OCI-LY1 (cell line): Measurements from ENCODE around the gene PRR11.
"Not testable (repeated sequence)": the region's sequence is repeated elsewhere in the genome, so short reads cannot be mapped to it uniquely, and the experiment has no call there.

Experiments used
- H2AFZ ChIP-seq: fragments of 200-600 bp; sonication (generic), shearing (Covaris generic); 2 replicates; pipeline ENCODE4 v1.6.0; 2014; ENCODE audit warnings: antibody characterized with exemption, mild to moderate bottlenecking, low read length
- H3F3A ChIP-seq: fragments of 200-600 bp; sonication (generic), shearing (Covaris generic); 2 replicates; pipeline ENCODE4 v1.6.0; 2014; ENCODE audit warnings: mild to moderate bottlenecking, antibody characterized with exemption, low read length, moderate library complexity; ENCODE audit not compliant: insufficient read depth
- H3K27ac ChIP-seq: fragments of 200-600 bp; sonication (generic); 2 replicates; pipeline ENCODE4 v1.5.1; 2014; ENCODE audit warnings: low read length, mixed run types, mild to moderate bottlenecking, low read depth; ENCODE audit not compliant: poor library complexity, severe bottlenecking
- H3K27me3 ChIP-seq: fragments of 200-600 bp; sonication (generic); 2 replicates; pipeline ENCODE4 v1.6.0; 2014; ENCODE audit warnings: antibody characterized with exemption, mild to moderate bottlenecking, low read length, moderate library complexity; ENCODE audit not compliant: insufficient read depth
- H3K36me3 ChIP-seq: fragments of 200-600 bp; sonication (generic); 2 replicates; pipeline ENCODE4 v1.6.1; 2014; ENCODE audit warnings: mild to moderate bottlenecking, antibody characterized with exemption, low read length, moderate library complexity, mixed read lengths; ENCODE audit not compliant: insufficient read depth
- H3K4me1 ChIP-seq: fragments of 200-600 bp; sonication (generic); 2 replicates; pipeline ENCODE4 v1.5.1; 2014; ENCODE audit warnings: mild to moderate bottlenecking, low read length, moderate library complexity; ENCODE audit not compliant: insufficient read depth, severe bottlenecking
- H3K4me2 ChIP-seq: fragments of 200-600 bp; sonication (generic), shearing (Covaris generic); 2 replicates; pipeline ENCODE4 v1.6.1; 2014; ENCODE audit warnings: low read length
- H3K4me3 ChIP-seq: fragments of 200-600 bp; sonication (generic); 2 replicates; pipeline ENCODE4 v1.5.1; 2014; ENCODE audit warnings: low read length, low read depth, mild to moderate bottlenecking, mixed read lengths; ENCODE audit not compliant: poor library complexity, severe bottlenecking
- H3K79me2 ChIP-seq: fragments of 200-600 bp; shearing (Covaris generic); 2 replicates; pipeline ENCODE4 v1.6.1; 2016; ENCODE audit warnings: mixed run types, low read length, mixed read lengths; ENCODE audit not compliant: insufficient read depth
- H3K9ac ChIP-seq: fragments of 200-600 bp; sonication (generic), shearing (Covaris generic); 2 replicates; pipeline ENCODE4 v1.6.1; 2014; ENCODE audit warnings: mild to moderate bottlenecking, low read length, mixed read lengths
- H3K9me2 ChIP-seq: fragments of 200-600 bp; sonication (generic), shearing (Covaris generic); 2 replicates; pipeline ENCODE4 v1.6.1; 2014; ENCODE audit warnings: low read depth, mild to moderate bottlenecking, low read length, mixed read lengths
- H3K9me3 ChIP-seq: fragments of 200-600 bp; shearing (Covaris generic); 2 replicates; pipeline ENCODE4 v1.6.1; 2014; ENCODE audit warnings: low read length, mixed read lengths
- H4K20me1 ChIP-seq: fragments of 200-600 bp; sonication (generic), shearing (Covaris generic); 2 replicates; pipeline ENCODE4 v1.6.0; 2016; ENCODE audit warnings: mild to moderate bottlenecking, low read length; ENCODE audit not compliant: insufficient read depth
- CTCF ChIP-seq: fragments of 200-600 bp; sonication (generic), shearing (Covaris generic); IDR thresholded peaks from 2 replicates; pipeline ENCODE4 v1.5.1; 2017; ENCODE audit warnings: mild to moderate bottlenecking, antibody characterized with exemption, low read length, moderate library complexity, mixed read lengths
- EZH2 ChIP-seq: fragments of 200-600 bp; sonication (generic), shearing (Covaris generic); IDR thresholded peaks from 2 replicates; pipeline ENCODE4 v1.8.0; 2017; ENCODE audit warnings: borderline replicate concordance, mixed run types, mild to moderate bottlenecking, antibody characterized with exemption, low read length, moderate library complexity, mixed read lengths

Gene PRR11

GRCh38 chr17:59131131-59131530, 24.4 kb upstream of the PRR11 start:
- Histone ChIP-seq H4K20me1 (no peaks in the 10 kb centered on the region), H3F3A (no peaks in the 10 kb centered on the region), H2AFZ (no peak overlapping the region), H3K9me2 (no peaks in the 10 kb centered on the region), H3K36me3 (peaks cover 38% of the 10 kb centered on the region), H3K27ac (no peak overlapping the region), H3K79me2 (peaks cover 54% of the 10 kb centered on the region), H3K9ac (no peak overlapping the region), H3K9me3 (no peaks in the 10 kb centered on the region), H3K4me2 (no peak overlapping the region), H3K27me3 (no peaks in the 10 kb centered on the region), H3K4me1 (no peaks in the 10 kb centered on the region), H3K4me3 (no peak overlapping the region)
- TF ChIP-seq CTCF = no peak
- no peak for TF ChIP-seq EZH2

- not testable (repeated sequence) for H3K4me3 ChIP-seq, H3K9me3 ChIP-seq, H3K9me2 ChIP-seq, H3K9ac ChIP-seq, H3F3A ChIP-seq, H3K27me3 ChIP-seq, H3K4me2 ChIP-seq, H3K36me3 ChIP-seq, H3K27ac ChIP-seq, H2AFZ ChIP-seq, H3K4me1 ChIP-seq, H4K20me1 ChIP-seq
- H3K79me2 ChIP-seq = peaks cover 93% of the 10 kb centered on the region
Observed at GRCh38 chr17:59138339-59138738, 17.2 kb upstream of the PRR11 start.

- no peaks in the 10 kb centered on the region for H3K9me3 ChIP-seq
- H3K4me1 ChIP-seq = no peaks in the 10 kb centered on the region
- H3K79me2 ChIP-seq = peaks cover 94% of the 10 kb centered on the region
- TF ChIP-seq CTCF (no peak), EZH2 (no peak)
- no peaks in the 10 kb centered on the region for H3K27me3 ChIP-seq
- no peaks in the 10 kb centered on the region for H3F3A ChIP-seq
- peaks cover 23% of the 10 kb centered on the region for H3K36me3 ChIP-seq
- no peak overlapping the region for H3K4me3 ChIP-seq
- no peak overlapping the region for H3K9ac ChIP-seq
- H3K27ac ChIP-seq = no peak overlapping the region
- no peaks in the 10 kb centered on the region for H3K9me2 ChIP-seq
- no peak overlapping the region for H3K4me2 ChIP-seq
- no peaks in the 10 kb centered on the region for H4K20me1 ChIP-seq
- H2AFZ ChIP-seq = no peak overlapping the region
Observed at GRCh38 chr17:59139939-59140338, 15.6 kb upstream of the PRR11 start.

- Histone ChIP-seq H3K4me3 (no peak overlapping the region), H3K79me2 (peaks cover 95% of the 10 kb centered on the region), H3K9me3 (no peaks in the 10 kb centered on the region), H3K9me2 (no peaks in the 10 kb centered on the region), H3K27me3 (no peaks in the 10 kb centered on the region), H4K20me1 (no peaks in the 10 kb centered on the region), H3K9ac (no peak overlapping the region), H3F3A (no peaks in the 10 kb centered on the region), H3K4me2 (no peak overlapping the region), H3K36me3 (peaks cover 34% of the 10 kb centered on the region), H2AFZ (no peak overlapping the region), H3K4me1 (no peaks in the 10 kb centered on the region), H3K27ac (no peak overlapping the region)
- no peak for TF ChIP-seq CTCF
- TF ChIP-seq EZH2 = no peak
Observed at GRCh38 chr17:59141860-59142259, 13.7 kb upstream of the PRR11 start.
